ENCODE results near the gene GCHFR.

Gene GCHFR

GRCh38 chr15:40776537-40777141 is 12.8 kb downstream of the GCHFR start:
- DNase-seq (ENCODE audit: low read depth), result no peak

GRCh38 chr15:40782609-40783227 is 18.9 kb downstream of the GCHFR start:
- DNase-seq (ENCODE audit: low read depth), result peak; percentile 52

GRCh38 chr15:40785164-40785563 is 21.3 kb downstream of the GCHFR start:
- no peak for DNase-seq (ENCODE audit: low read depth)

- DNase-seq (ENCODE audit: low read depth), result no peak
Measured at GRCh38 chr15:40785814-40786213, 21.9 kb downstream of the GCHFR start.

- DNase-seq (ENCODE audit: low read depth), result no peak
Measured at GRCh38 chr15:40787344-40787841, 23.5 kb downstream of the GCHFR start.

- no peak for DNase-seq (ENCODE audit: low read depth)
Measured at GRCh38 chr15:40787991-40788390, 24.1 kb downstream of the GCHFR start.

GRCh38 chr15:40789119-40789518 is 25.3 kb downstream of the GCHFR start:
- no peak for DNase-seq (ENCODE audit: low read depth)

- DNase-seq (ENCODE audit: low read depth), result no peak
Measured at GRCh38 chr15:40789999-40790398, 26.1 kb downstream of the GCHFR start.

- no peak for DNase-seq (ENCODE audit: low read depth)
Measured at GRCh38 chr15:40790718-40791117, 26.9 kb downstream of the GCHFR start.

GRCh38 chr15:40792394-40792793 is 28.5 kb downstream of the GCHFR start:
- no peak for DNase-seq (ENCODE audit: low read depth)

GRCh38 chr15:40793216-40793989 is 29.5 kb downstream of the GCHFR start:
- no peak for DNase-seq (ENCODE audit: low read depth)

- no peak for DNase-seq (ENCODE audit: low read depth)
Measured at GRCh38 chr15:40796041-40796440, 32.2 kb downstream of the GCHFR start.

GRCh38 chr15:40796512-40796911 is 32.6 kb downstream of the GCHFR start:
- no peak for DNase-seq (ENCODE audit: low read depth)

- no peak for DNase-seq (ENCODE audit: low read depth)
Measured at GRCh38 chr15:40799523-40799922, 35.7 kb downstream of the GCHFR start.

- DNase-seq (ENCODE audit: low read depth), result no peak
Measured at GRCh38 chr15:40803076-40803475, 39.2 kb downstream of the GCHFR start.

GRCh38 chr15:40803688-40804087 is 39.8 kb downstream of the GCHFR start:
- DNase-seq (ENCODE audit: low read depth), result no peak

GRCh38 chr15:40806672-40807027 is 42.8 kb downstream of the GCHFR start:
- DNase-seq (ENCODE audit: low read depth), result no peak

- peak; percentile 92 for DNase-seq (ENCODE audit: low read depth)
Measured at GRCh38 chr15:40807028-40807887, 43.4 kb downstream of the GCHFR start, which contains the start of the genes DNAJC17 and ZFYVE19. DNAJC17 (minus strand) TSS chr15:40807473; CDS start chr15:40807446, 27 bp downstream. ZFYVE19 (plus strand) TSS chr15:40807089; CDS start chr15:40807590, 501 bp downstream.

- DNase-seq (ENCODE audit: low read depth), result no peak
Measured at GRCh38 chr15:40807888-40808461, 44.1 kb downstream of the GCHFR start.

GRCh38 chr15:40808861-40809450 is 45.1 kb downstream of the GCHFR start:
- DNase-seq (ENCODE audit: low read depth), result no peak

GRCh38 chr15:40812721-40813425 is 49.0 kb downstream of the GCHFR start:
- DNase-seq (ENCODE audit: low read depth), result no peak
